Sigmoid colon (tissue), 4 donors: ENCODE data around the gene TARDBP.

Experiments
- CTCF ChIP-seq, 4 experiments: fragments of 450-650 bp in 3 of 4; fragments of 200-600 bp in 1 of 4; IDR thresholded peaks; one replicate each; pipeline ENCODE4 v1.5.1; 2016 to 2019; ENCODE audit warnings: antibody characterized with exemption in 4 of 4, mild to moderate bottlenecking in 3 of 4, moderate library complexity in 2 of 4
- EP300 ChIP-seq, 4 donors: sonication (generic); formaldehyde crosslinking; IDR thresholded peaks; one replicate each; pipeline ENCODE4 v1.6.1; 2017; ENCODE audit warnings: antibody characterized with exemption in 4 of 4
- POLR2A ChIP-seq, 2 donors: fragments of 450-650 bp; IDR thresholded peaks; one replicate each; pipeline ENCODE4 v1.6.1; 2016; ENCODE audit warnings: antibody characterized with exemption in 2 of 2, mild to moderate bottlenecking in 2 of 2, moderate library complexity in 2 of 2
- POLR2AphosphoS5 ChIP-seq, 4 donors: sonication (generic); formaldehyde crosslinking; IDR thresholded peaks; one replicate each; pipeline ENCODE4 v1.6.1; 2017; ENCODE audit warnings: antibody characterized with exemption in 4 of 4

GRCh38 chr1:11026052-11026451, 13.6 kb downstream of the TARDBP start:
- TF ChIP-seq POLR2A (IDR thresholded peaks at IDR 0.05) (no peak), CTCF (IDR thresholded peaks at IDR 0.05) (no peak), POLR2AphosphoS5 (IDR thresholded peaks at IDR 0.05) (no peak), EP300 (IDR thresholded peaks at IDR 0.05) (no peak)
